GM23248 (cell line): Measurements from ENCODE around the gene ENOX1. TPM values are rescaled to one million over a fixed set of nuclear protein-coding genes. Genes with fewer than 3 reads are reported as not detected.
A peak's percentile ranks its signal among the peaks of the same experiment; 100 is the strongest.

ENCODE experiments used
- DNase-seq: peaks from one replicate; pipeline ENCODE4 v3.0.0-alpha.2; 2015
- H2AFZ ChIP-seq: fragments of 200-600 bp; sonication (generic); 2 replicates; pipeline ENCODE4 v1.6.1; 2016; ENCODE audit warnings: antibody characterized with exemption
- H3F3A ChIP-seq: fragments of 200-600 bp; sonication (generic); 2 replicates; pipeline ENCODE4 v1.6.1; 2016; ENCODE audit warnings: mild to moderate bottlenecking, antibody characterized with exemption, mixed run types; ENCODE audit not compliant: insufficient read depth
- H3K27ac ChIP-seq: fragments of 200-600 bp; sonication (generic); 2 replicates; pipeline ENCODE4 v1.5.1; 2016; ENCODE audit warnings: mild to moderate bottlenecking
- H3K27me3 ChIP-seq: fragments of 200-600 bp; sonication (generic); replicated peaks from 2 replicates; pipeline ENCODE4 v1.6.1; 2016; ENCODE audit warnings: mild to moderate bottlenecking; ENCODE audit not compliant: insufficient read depth
- H3K36me3 ChIP-seq: fragments of 200-600 bp; sonication (generic); 2 replicates; pipeline ENCODE4 v1.6.1; 2016; ENCODE audit warnings: low read depth, mild to moderate bottlenecking
- H3K4me1 ChIP-seq: fragments of 200-600 bp; sonication (generic); 2 replicates; pipeline ENCODE4 v1.6.1; 2016; ENCODE audit warnings: mild to moderate bottlenecking; ENCODE audit not compliant: insufficient read depth
- H3K4me2 ChIP-seq: fragments of 200-600 bp; sonication (generic); one replicate; pipeline ENCODE4 v1.6.1; 2016; ENCODE audit warnings: mild to moderate bottlenecking; ENCODE audit not compliant: unreplicated experiment
- H3K4me3 ChIP-seq: fragments of 200-600 bp; sonication (generic); 2 replicates; pipeline ENCODE4 v1.5.1; 2016; ENCODE audit warnings: mild to moderate bottlenecking
- H3K79me2 ChIP-seq: fragments of 200-600 bp; sonication (generic); 2 replicates; pipeline ENCODE4 v1.6.1; 2016; ENCODE audit warnings: mild to moderate bottlenecking; ENCODE audit not compliant: insufficient read depth
- H3K9ac ChIP-seq: fragments of 200-600 bp; sonication (generic); 2 replicates; pipeline ENCODE4 v1.6.1; 2016; ENCODE audit warnings: mild to moderate bottlenecking
- H3K9me2 ChIP-seq: fragments of 200-600 bp; sonication (generic); 2 replicates; pipeline ENCODE4 v1.6.1; 2016; ENCODE audit warnings: mixed run types, mild to moderate bottlenecking, moderate library complexity; ENCODE audit not compliant: insufficient read depth
- H3K9me3 ChIP-seq: fragments of 200-600 bp; sonication (generic); one replicate; pipeline ENCODE4 v1.6.1; 2017; ENCODE audit warnings: low read depth
- H4K20me1 ChIP-seq: fragments of 200-600 bp; sonication (generic); 2 replicates; pipeline ENCODE4 v1.6.0; 2016; ENCODE audit not compliant: insufficient read depth
- EZH2 ChIP-seq: fragments of 200-600 bp; sonication (generic); IDR thresholded peaks from 2 replicates; pipeline ENCODE4 v1.6.1; 2018; ENCODE audit warnings: antibody characterized with exemption, mild to moderate bottlenecking; ENCODE audit not compliant: insufficient read depth, poor library complexity, severe bottlenecking
- EZH2phosphoT487 ChIP-seq: fragments of 200-600 bp; sonication (generic); IDR thresholded peaks from 2 replicates; pipeline ENCODE4 v1.6.1; 2018; ENCODE audit warnings: antibody characterized with exemption, moderate library complexity, mild to moderate bottlenecking, low read depth; ENCODE audit not compliant: insufficient read depth
- WGBS, 2 experiments: methylation state at CpG; one replicate each; pipeline ENCODE4 v1.1.6; 2015 to 2017; ENCODE audit warnings: low lambda C conversion rate in 2 of 2, low coverage in 1 of 2; ENCODE audit errors: missing lambda C conversion rate in 2 of 2; 5-methylcytosine and 5-hydroxymethylcytosine counted together
- in situ Hi-C: fragments of 300-500 bp; cut with MboI; formaldehyde crosslinking; loops from 2 replicates; pipeline ENCODE4 v1.15.0; 2020
- polyA plus RNA-seq: library from polyadenylated mRNA; unstranded; fragments of >200 nt; fragmentation: Nextera tagmentation; extraction: Ambion mirVana; gene quantifications from 2 replicates; pipeline ENCODE4 v1.2.1, GENCODE V29; 2016
- total RNA-seq: library from RNA; depleted of rRNA; stranded (reverse); fragments of >200 nt; shearing (Covaris generic); gene quantifications from 2 replicates; pipeline ENCODE4 v1.2.3, GENCODE V29; 2014

ENOX1 gene
- total and polyA plus RNA-seq, 2 experiments from 2014 or later, result 1.8 to 3.2 TPM

DNA sequence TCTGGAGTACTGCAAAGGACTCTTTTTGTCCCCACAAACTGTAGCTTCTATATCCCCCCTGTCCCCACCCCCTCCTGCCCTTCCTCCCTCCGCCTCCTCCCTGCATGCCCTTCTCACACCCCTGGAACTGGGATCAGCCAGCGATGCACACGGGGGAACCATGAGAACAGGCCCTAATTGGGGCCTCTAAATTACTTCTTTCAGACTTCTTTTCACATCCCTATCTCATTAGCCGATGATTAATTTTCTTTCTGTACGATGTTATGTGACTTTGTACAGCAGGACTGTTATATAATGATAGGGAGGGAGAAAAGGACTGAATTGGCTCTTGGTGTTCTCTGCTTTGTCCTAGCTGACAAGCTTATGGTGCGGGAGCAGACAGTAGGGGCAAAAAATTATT, 415.9 kb downstream of the ENOX1 start:
- Histone ChIP-seq H3K9me2 (no peaks in the 10 kb centered on the region), H3K27me3 (no peaks in the 10 kb centered on the region), H3K36me3 (no peaks in the 10 kb centered on the region), H3K27ac (no peak overlapping the region), H3F3A (peaks cover 15% of the 10 kb centered on the region), H3K4me2 (no peak overlapping the region), H4K20me1 (no peaks in the 10 kb centered on the region), H3K79me2 (no peaks in the 10 kb centered on the region), H3K4me1 (peaks cover 36% of the 10 kb centered on the region), H3K9ac (no peak overlapping the region), H3K9me3 (no peaks in the 10 kb centered on the region), H2AFZ (no peak overlapping the region), H3K4me3 (no peak overlapping the region)
- no peak for TF ChIP-seq EZH2phosphoT487
- TF ChIP-seq EZH2, result no peak
- 91 to 94% methylated on average over 6 of the region's 6 CpGs for WGBS, 2 experiments
- DNase-seq, result no peak
- in situ Hi-C loops, result no loop called here

DNA sequence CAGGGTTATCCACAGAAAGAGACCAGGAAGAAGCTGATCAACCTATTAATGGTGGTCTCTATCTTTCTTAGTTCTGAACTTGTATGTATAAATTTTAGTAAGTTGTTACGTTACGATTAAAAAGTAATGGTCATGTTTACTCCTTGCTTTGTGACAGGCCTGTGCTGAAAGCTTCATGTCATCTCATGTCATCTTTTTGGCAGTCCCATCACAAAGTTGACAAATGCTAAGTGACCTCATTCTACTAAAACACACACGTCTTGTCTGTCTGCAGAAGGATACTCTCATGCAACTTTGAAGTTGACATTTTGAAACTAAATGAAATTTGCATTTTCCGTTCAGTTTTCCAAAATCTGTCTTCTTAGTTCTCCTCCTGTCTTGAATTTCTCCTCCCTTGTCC, 417.5 kb downstream of the ENOX1 start:
- H2AFZ ChIP-seq, result no peak overlapping the region
- 71 to 74% methylated on average over 4 of the region's 4 CpGs for WGBS, 2 experiments
- no peak overlapping the region for H3K4me3 ChIP-seq
- H3K9me3 ChIP-seq, result no peaks in the 10 kb centered on the region
- no peaks in the 10 kb centered on the region for H3K79me2 ChIP-seq
- DNase-seq, result no peak
- H3K4me1 ChIP-seq, result peaks cover 33% of the 10 kb centered on the region
- H3K27ac ChIP-seq, result no peak overlapping the region
- no peaks in the 10 kb centered on the region for H3K9me2 ChIP-seq
- H3K4me2 ChIP-seq, result no peak overlapping the region
- H3K27me3 ChIP-seq, result no peaks in the 10 kb centered on the region
- in situ Hi-C loops, result no loop called here
- H3K9ac ChIP-seq, result no peak overlapping the region
- TF ChIP-seq EZH2 (no peak), EZH2phosphoT487 (no peak)
- no peaks in the 10 kb centered on the region for H3K36me3 ChIP-seq
- H3F3A ChIP-seq, result peaks cover 17% of the 10 kb centered on the region
- no peaks in the 10 kb centered on the region for H4K20me1 ChIP-seq

DNA sequence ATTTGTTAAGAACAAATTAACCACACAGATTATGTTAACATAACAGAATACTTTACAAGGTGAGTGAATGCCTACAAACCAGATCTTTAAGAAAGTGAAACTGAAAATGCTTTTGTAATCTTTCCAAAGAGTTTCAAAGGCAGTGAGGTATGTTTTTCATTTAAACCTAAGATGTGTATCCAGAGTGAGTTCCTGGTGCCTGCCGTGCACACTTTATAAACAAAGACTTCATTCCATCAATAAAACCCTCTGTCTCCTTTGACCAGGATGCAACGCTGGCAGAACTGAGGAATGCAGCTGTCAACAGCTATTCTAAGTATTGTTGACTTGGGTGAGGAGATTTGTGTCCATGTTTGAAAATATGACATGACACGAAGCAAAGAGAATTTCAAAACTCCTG, 418.8 kb downstream of the ENOX1 start:
- peak; percentile 42 for DNase-seq
- Histone ChIP-seq H3K4me3 (peak overlapping the region; percentile 56), H3K9me2 (no peaks in the 10 kb centered on the region), H3K9ac (no peak overlapping the region; the same call in 1 of the 2 replicates), H3F3A (peaks cover 26% of the 10 kb centered on the region), H3K36me3 (no peaks in the 10 kb centered on the region), H3K9me3 (no peaks in the 10 kb centered on the region), H3K27me3 (no peaks in the 10 kb centered on the region), H2AFZ (peak overlapping the region; percentile 47), H3K79me2 (no peaks in the 10 kb centered on the region), H3K4me1 (peaks cover 32% of the 10 kb centered on the region), H3K4me2 (peak overlapping the region; percentile 76), H3K27ac (no peak overlapping the region), H4K20me1 (no peaks in the 10 kb centered on the region)
- in situ Hi-C loops, result no loop called here
- TF ChIP-seq EZH2 (no peak), EZH2phosphoT487 (no peak)
- 0 to 4% methylated on average over 3 of the region's 3 CpGs for WGBS, 2 experiments

DNA sequence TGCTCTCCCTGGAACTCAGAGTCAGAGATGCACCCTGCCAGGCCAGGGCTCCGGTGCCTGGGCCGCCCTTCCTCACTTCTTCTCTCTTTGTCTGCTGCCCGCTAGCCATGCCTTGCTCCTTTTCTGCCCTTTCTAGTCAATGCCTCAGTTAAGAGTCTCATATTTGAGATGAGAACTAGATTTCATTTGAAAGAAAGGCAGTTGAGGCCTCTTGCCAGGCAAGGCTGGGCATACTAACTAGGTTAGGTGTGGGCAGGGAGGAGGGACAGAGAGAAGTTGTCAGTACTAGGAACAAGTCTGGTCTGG, 421.8 kb downstream of the ENOX1 start:
- H3K27me3 ChIP-seq, result no peaks in the 10 kb centered on the region
- no peak overlapping the region for H3K27ac ChIP-seq
- no peaks in the 10 kb centered on the region for H4K20me1 ChIP-seq
- no peak for DNase-seq
- no peak overlapping the region for H3K4me3 ChIP-seq
- TF ChIP-seq EZH2phosphoT487 (no peak), EZH2 (no peak)
- in situ Hi-C loops, result no loop called here
- peak overlapping the region; percentile 74; the same call in 1 of the 2 replicates for H2AFZ ChIP-seq
- no peaks in the 10 kb centered on the region for H3K9me3 ChIP-seq
- WGBS, 2 experiments, result 74 to 89% methylated on average over 3 of the region's 3 CpGs
- H3K9ac ChIP-seq, result peak overlapping the region; percentile 65; the same call in 1 of the 2 replicates
- peaks cover 38% of the 10 kb centered on the region for H3K4me1 ChIP-seq
- no peaks in the 10 kb centered on the region for H3K79me2 ChIP-seq
- H3F3A ChIP-seq, result peaks cover 32% of the 10 kb centered on the region
- no peaks in the 10 kb centered on the region for H3K9me2 ChIP-seq
- H3K4me2 ChIP-seq, result peak overlapping the region; percentile 77
- H3K36me3 ChIP-seq, result no peaks in the 10 kb centered on the region
